Measurements from ENCODE around the gene ITGBL1. TPM values are rescaled to one million over a fixed set of nuclear protein-coding genes. Genes with fewer than 3 reads are reported as not detected.
A peak's percentile ranks its signal among the peaks of the same experiment; 100 is the strongest.

Gene ITGBL1
- total and polyA plus RNA-seq, 2 of the 4 experiments (the other 2 are of a cell fraction), result 22.2 to 24.2 TPM

GRCh38 chr13:101703081-101703480 is 250.6 kb downstream of the ITGBL1 start:
- no peaks in the 10 kb centered on the region for H3K36me3 ChIP-seq (ENCODE audit: control insufficient read depth, insufficient read depth, low read length)
- no peak overlapping the region for H2BK120ac ChIP-seq (ENCODE audit: low read depth, low read length)
- H2AFZ ChIP-seq (replicated peaks; ENCODE audit: low read length, poor library complexity), result no peak overlapping the region
- no peaks in the 10 kb centered on the region for H3K9me1 ChIP-seq (ENCODE audit: insufficient read depth, low read length)
- H4K91ac ChIP-seq (ENCODE audit: insufficient read depth, low read depth, low read length), result no peak overlapping the region
- no peaks in the 10 kb centered on the region for H3K4me1 ChIP-seq (ENCODE audit: control insufficient read depth, insufficient read depth, low read length)
- no CpG with 5 or more reads among the region's 1 CpG for WGBS, 2 experiments (ENCODE audit: extremely low coverage in 2 of 2, insufficient read length in 1 of 2)
- H2BK20ac ChIP-seq (ENCODE audit: low read depth, low read length), result no peak overlapping the region
- H4K5ac ChIP-seq (ENCODE audit: low read depth, low read length), result no peak overlapping the region
- no peak overlapping the region for H3K4me3 ChIP-seq (ENCODE audit: insufficient read depth, low read depth, low read length)
- intact Hi-C loops (cut with micrococcal nuclease) (no loop called here), in situ Hi-C loops (cut with MboI; ENCODE audit: low sequenced_read_pairs) (no loop called here), dilution Hi-C loops (cut with HindIII; ENCODE audit: low sequenced_read_pairs, unreplicated experiment) (no loop called here)
- H4K8ac ChIP-seq (ENCODE audit: low read depth in 2 of 2, low read length in 2 of 2), result no peak overlapping the region
- H2BK15ac ChIP-seq (ENCODE audit: low read depth, low read length), result no peak overlapping the region
- no peak for DNase-seq
- H3K4me2 ChIP-seq (ENCODE audit: low read depth, low read length), result no peak overlapping the region
- no peak overlapping the region for H2AK9ac ChIP-seq (replicated peaks; ENCODE audit: low read depth, low read length, poor library complexity)
- ChIA-PET CTCF (no interaction called here), POLR2A (ENCODE audit: unreplicated experiment) (no interaction called here)
- no peak for ATAC-seq (ENCODE audit: low read depth)
- no peaks in the 10 kb centered on the region for H3K79me1 ChIP-seq (ENCODE audit: low read depth in 1 of 2, low read length in 2 of 2)
- no peak overlapping the region for H3K27ac ChIP-seq (ENCODE audit: insufficient read depth, low read length)
- no peak overlapping the region for H2BK5ac ChIP-seq (ENCODE audit: low read depth, low read length, poor library complexity, severe bottlenecking)
- H3K27me3 ChIP-seq (ENCODE audit: control insufficient read depth, insufficient read depth, low read length), result no peaks in the 10 kb centered on the region
- TF ChIP-seq MAFK (IDR thresholded peaks at IDR 0.05; ENCODE audit: low read depth, low read length) (peak; percentile 53), RAD21 (IDR thresholded peaks at IDR 0.05; ENCODE audit: low read length) (no peak)
- H4K20me1 ChIP-seq (ENCODE audit: insufficient read depth, low read length), result no peaks in the 10 kb centered on the region
- H3K23ac ChIP-seq (ENCODE audit: low read depth, low read length), result no peak overlapping the region
- BruUV-seq (replicated peaks), result no TSS peak
- no peaks in the 10 kb centered on the region for H3K9me3 ChIP-seq (ENCODE audit: control insufficient read depth, insufficient read depth, low read length)
- no peak overlapping the region for H3K18ac ChIP-seq (ENCODE audit: low read depth, low read length)
- H3K14ac ChIP-seq (replicated peaks; ENCODE audit: low read depth, low read length), result no peak overlapping the region
- H2AK5ac ChIP-seq (ENCODE audit: low read depth, low read length), result no peak overlapping the region
- H3K56ac ChIP-seq (ENCODE audit: extremely low read depth, insufficient read depth, low read length), result no peak overlapping the region
- no peak overlapping the region for H3K4ac ChIP-seq (ENCODE audit: low read depth, low read length)
- no peak overlapping the region for H3K9ac ChIP-seq (ENCODE audit: low read depth, low read length)

Measured in IMR-90 (cell line).